HepG2 (cell line): ENCODE data around the gene RMI2. TPM values are rescaled to one million over a fixed set of nuclear protein-coding genes. Genes with fewer than 3 reads are reported as not detected.
A peak's percentile ranks its signal among the peaks of the same experiment; 100 is the strongest.

Experiments
- FLYWCH1 ChIP-seq: sonication (generic); formaldehyde crosslinking; IDR thresholded peaks from 2 replicates; pipeline ENCODE4 v1.8.1; 2023; ENCODE audit warnings: mild to moderate bottlenecking, missing genetic modification reagents
- PITX1 ChIP-seq: sonication (generic); formaldehyde crosslinking; IDR thresholded peaks from 2 replicates; pipeline ENCODE4 v1.5.1; 2020; ENCODE audit warnings: mild to moderate bottlenecking, missing genetic modification reagents
- POGZ ChIP-seq: sonication (generic); formaldehyde crosslinking; IDR thresholded peaks from 2 replicates; pipeline ENCODE4 v1.4.0; 2020; ENCODE audit warnings: mild to moderate bottlenecking, missing genetic modification reagents
- RBM39 ChIP-seq: fragments of 200-400 bp; formaldehyde crosslinking; IDR thresholded peaks from one replicate; pipeline ENCODE4 v1.6.1; 2018; ENCODE audit warnings: antibody characterized with exemption, mild to moderate bottlenecking, low read depth, low read length; ENCODE audit not compliant: poor library complexity, severe bottlenecking
- SIX4 ChIP-seq: sonication (generic); formaldehyde crosslinking; IDR thresholded peaks from 2 replicates; pipeline ENCODE4 v1.4.0; 2020; ENCODE audit warnings: missing genetic modification reagents
- TBX2 ChIP-seq: sonication (generic); formaldehyde crosslinking; IDR thresholded peaks from 2 replicates; pipeline ENCODE4 v1.5.0; 2020; ENCODE audit warnings: missing genetic modification reagents, mild to moderate bottlenecking, borderline replicate concordance
- ZKSCAN5 ChIP-seq: sonication (generic); formaldehyde crosslinking; IDR thresholded peaks from 2 replicates; pipeline ENCODE4 v1.5.1; 2020; ENCODE audit warnings: mild to moderate bottlenecking, missing genetic modification reagents
- ZNF138 ChIP-seq: sonication (generic); formaldehyde crosslinking; IDR thresholded peaks from 2 replicates; pipeline ENCODE4 v1.5.0; 2020; ENCODE audit warnings: mild to moderate bottlenecking, low read depth, missing genetic modification reagents
- ZNF17 ChIP-seq: sonication (generic); formaldehyde crosslinking; IDR thresholded peaks from 2 replicates; pipeline ENCODE4 v1.5.0; 2020; ENCODE audit warnings: mild to moderate bottlenecking, missing genetic modification reagents
- ZNF205 ChIP-seq: IDR thresholded peaks from 2 replicates; pipeline ENCODE4 v1.6.1; 2018; ENCODE audit warnings: missing biosample characterization, missing genetic modification reagents
- ZNF329 ChIP-seq: sonication (generic); formaldehyde crosslinking; IDR thresholded peaks from 2 replicates; pipeline ENCODE4 v1.9.0; 2021; ENCODE audit warnings: low read depth, mild to moderate bottlenecking, missing genetic modification reagents
- ZNF547 ChIP-seq: sonication (generic); formaldehyde crosslinking; IDR thresholded peaks from 2 replicates; pipeline ENCODE4 v1.5.1; 2020; ENCODE audit warnings: mild to moderate bottlenecking, missing genetic modification reagents
- ZNF570 ChIP-seq: sonication (generic); formaldehyde crosslinking; IDR thresholded peaks from 2 replicates; pipeline ENCODE4 v1.4.0; 2020; ENCODE audit warnings: mild to moderate bottlenecking, missing genetic modification reagents, borderline replicate concordance
- ZNF598 ChIP-seq: sonication (generic); formaldehyde crosslinking; IDR thresholded peaks from 2 replicates; pipeline ENCODE4 v1.5.1; 2020; ENCODE audit warnings: mild to moderate bottlenecking, missing genetic modification reagents, borderline replicate concordance
- ZNF652 ChIP-seq: IDR thresholded peaks from 2 replicates; pipeline ENCODE4 v1.6.1; 2016; ENCODE audit warnings: low read depth, borderline replicate concordance
- ZNF660 ChIP-seq: sonication (generic); formaldehyde crosslinking; IDR thresholded peaks from 2 replicates; pipeline ENCODE4 v1.5.1; 2020; ENCODE audit warnings: mild to moderate bottlenecking, low read depth, missing genetic modification reagents, borderline replicate concordance
- ZNF747 ChIP-seq: sonication (generic); formaldehyde crosslinking; IDR thresholded peaks from 2 replicates; pipeline ENCODE4 v1.8.1; 2023; ENCODE audit warnings: missing genetic modification reagents, mild to moderate bottlenecking, borderline replicate concordance
- polyA plus RNA-seq, 8 experiments: library from polyadenylated mRNA; depleted of rRNA in 3 of 8; stranded (reverse) in 7 of 8; unstranded in 1 of 8; fragments of >200 nt; fragmentation: Illumina TruSeq in 4 of 8; extraction: Trizol in 4 of 8; gene quantifications; 2 replicates each; pipeline versions ENCODE4 v1.2.1 to v1.2.3, GENCODE V29; 2011 to 2016; ENCODE audit warnings: low read depth in 4 of 8, missing spikeins in 1 of 8, mixed read lengths in 1 of 8; ENCODE audit not compliant: insufficient read depth in 1 of 8
- total RNA-seq, 5 experiments: library from RNA; depleted of rRNA; stranded (reverse); fragments of >200 nt; fragmentation: Illumina TruSeq; extraction: Trizol; gene quantifications; 2 replicates each; pipeline ENCODE4 v1.2.3, GENCODE V29; 2016; ENCODE audit warnings: low read depth in 1 of 5
- TF ChIP-seq, protein P1 (sequence below): IDR thresholded peaks from 2 replicates; pipeline ENCODE4 v1.6.1; 2016; ENCODE audit warnings: low read depth, borderline replicate concordance
- TF ChIP-seq, protein P2 (sequence below): sonication (generic); formaldehyde crosslinking; IDR thresholded peaks from 2 replicates; pipeline ENCODE4 v1.8.0; 2022; ENCODE audit warnings: missing genetic modification reagents, mild to moderate bottlenecking, borderline replicate concordance
- TF ChIP-seq, protein P3 (sequence below): fragments of 450-650 bp; IDR thresholded peaks from 2 replicates; pipeline ENCODE4 v1.6.1; 2017
- TF ChIP-seq, protein P4 (sequence below): sonication (generic); formaldehyde crosslinking; IDR thresholded peaks from 2 replicates; pipeline ENCODE4 v1.8.1; 2023; ENCODE audit warnings: mild to moderate bottlenecking, missing genetic modification reagents, borderline replicate concordance
- TF ChIP-seq, protein P5 (sequence below): sonication (generic); formaldehyde crosslinking; IDR thresholded peaks from 2 replicates; pipeline ENCODE4 v1.5.0; 2020; ENCODE audit warnings: mild to moderate bottlenecking, missing genetic modification reagents, borderline replicate concordance

The RMI2 gene
- total and polyA plus RNA-seq, 2 of the 13 experiments (the other 11 are each of a cell fraction or from before 2014, with no cell fraction given) = 24.5 to 55.7 TPM

DNA sequence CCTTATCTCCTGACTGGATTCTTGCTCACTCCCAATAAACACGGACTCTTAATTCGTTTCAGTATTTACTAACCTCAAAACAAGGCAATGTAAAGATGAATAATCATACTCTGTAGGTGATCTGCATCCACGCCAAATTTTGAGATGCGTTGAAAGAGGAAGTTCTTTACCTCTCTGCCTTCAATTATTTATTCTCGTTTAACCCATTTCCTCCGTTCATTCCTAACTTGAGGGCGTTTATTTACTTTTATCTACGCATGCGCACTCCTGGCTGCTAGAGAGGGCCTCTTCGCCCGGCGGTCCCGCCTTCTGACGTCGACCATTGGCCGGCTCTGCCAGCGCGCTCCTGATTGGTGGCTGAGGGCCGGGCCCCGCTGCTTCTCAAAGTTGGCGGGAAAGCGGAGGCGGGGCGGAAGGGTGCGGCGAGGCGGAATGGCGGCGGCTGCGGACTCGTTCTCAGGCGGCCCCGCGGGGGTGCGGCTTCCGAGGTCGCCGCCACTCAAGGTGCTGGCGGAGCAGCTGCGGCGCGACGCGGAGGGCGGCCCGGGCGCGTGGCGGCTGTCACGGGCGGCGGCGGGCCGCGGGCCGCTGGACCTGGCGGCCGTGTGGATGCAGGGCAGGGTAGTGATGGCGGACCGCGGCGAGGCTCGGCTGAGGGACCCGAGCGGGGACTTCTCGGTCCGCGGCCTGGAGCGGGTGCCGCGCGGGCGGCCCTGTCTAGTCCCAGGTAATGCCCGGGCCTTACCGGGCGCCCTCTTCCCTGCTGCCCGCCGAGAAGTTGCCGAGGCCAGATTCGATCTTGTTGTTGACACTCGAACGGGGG, at the start of gene RMI2 (continued):
- TF ChIP-seq ZNF17 (no peak), ZNF329 (CRISPR knock-in tag) (peak; percentile 40; the same call in 1 of the 2 replicates), ZNF547 (CRISPR knock-in tag) (peak; percentile 76), TBX2 (CRISPR knock-in tag) (peak; percentile 87), ZKSCAN5 (CRISPR knock-in tag) (no peak), ZNF652 (peak; percentile 88), ZNF747 (CRISPR knock-in tag) (no peak), SIX4 (CRISPR knock-in tag) (peak; percentile 38; the same call in 1 of the 2 replicates), RBM39 (peak; percentile 62), POGZ (CRISPR knock-in tag) (peak; percentile 79; the same call in 1 of the 2 replicates), ZNF138 (peak; percentile 93), PITX1 (CRISPR knock-in tag) (no peak), ZNF598 (CRISPR knock-in tag) (peak; percentile 65; the same call in 1 of the 2 replicates), ZNF570 (CRISPR knock-in tag) (0 out of 2 replicates have a peak, but pooled peaks have one; percentile 73), FLYWCH1 (no peak), ZNF660 (no peak), ZNF205 (peak; percentile 85; the same call in 1 of the 2 replicates)
- TF ChIP-seq, protein P1, sequence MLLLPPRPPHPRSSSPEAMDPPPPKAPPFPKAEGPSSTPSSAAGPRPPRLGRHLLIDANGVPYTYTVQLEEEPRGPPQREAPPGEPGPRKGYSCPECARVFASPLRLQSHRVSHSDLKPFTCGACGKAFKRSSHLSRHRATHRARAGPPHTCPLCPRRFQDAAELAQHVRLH (CRISPR knock-in tag) = 0 out of 2 replicates have a peak, but pooled peaks have one; percentile 74
- TF ChIP-seq, protein P2, sequence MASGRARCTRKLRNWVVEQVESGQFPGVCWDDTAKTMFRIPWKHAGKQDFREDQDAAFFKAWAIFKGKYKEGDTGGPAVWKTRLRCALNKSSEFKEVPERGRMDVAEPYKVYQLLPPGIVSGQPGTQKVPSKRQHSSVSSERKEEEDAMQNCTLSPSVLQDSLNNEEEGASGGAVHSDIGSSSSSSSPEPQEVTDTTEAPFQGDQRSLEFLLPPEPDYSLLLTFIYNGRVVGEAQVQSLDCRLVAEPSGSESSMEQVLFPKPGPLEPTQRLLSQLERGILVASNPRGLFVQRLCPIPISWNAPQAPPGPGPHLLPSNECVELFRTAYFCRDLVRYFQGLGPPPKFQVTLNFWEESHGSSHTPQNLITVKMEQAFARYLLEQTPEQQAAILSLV (CRISPR knock-in tag) = no peak
- TF ChIP-seq, protein P3, sequence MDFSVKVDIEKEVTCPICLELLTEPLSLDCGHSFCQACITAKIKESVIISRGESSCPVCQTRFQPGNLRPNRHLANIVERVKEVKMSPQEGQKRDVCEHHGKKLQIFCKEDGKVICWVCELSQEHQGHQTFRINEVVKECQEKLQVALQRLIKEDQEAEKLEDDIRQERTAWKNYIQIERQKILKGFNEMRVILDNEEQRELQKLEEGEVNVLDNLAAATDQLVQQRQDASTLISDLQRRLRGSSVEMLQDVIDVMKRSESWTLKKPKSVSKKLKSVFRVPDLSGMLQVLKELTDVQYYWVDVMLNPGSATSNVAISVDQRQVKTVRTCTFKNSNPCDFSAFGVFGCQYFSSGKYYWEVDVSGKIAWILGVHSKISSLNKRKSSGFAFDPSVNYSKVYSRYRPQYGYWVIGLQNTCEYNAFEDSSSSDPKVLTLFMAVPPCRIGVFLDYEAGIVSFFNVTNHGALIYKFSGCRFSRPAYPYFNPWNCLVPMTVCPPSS = no peak
- TF ChIP-seq, protein P4, sequence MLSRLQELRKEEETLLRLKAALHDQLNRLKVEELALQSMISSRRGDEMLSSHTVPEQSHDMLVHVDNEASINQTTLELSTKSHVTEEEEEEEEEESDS (CRISPR knock-in tag) = no peak
- TF ChIP-seq, protein P5, sequence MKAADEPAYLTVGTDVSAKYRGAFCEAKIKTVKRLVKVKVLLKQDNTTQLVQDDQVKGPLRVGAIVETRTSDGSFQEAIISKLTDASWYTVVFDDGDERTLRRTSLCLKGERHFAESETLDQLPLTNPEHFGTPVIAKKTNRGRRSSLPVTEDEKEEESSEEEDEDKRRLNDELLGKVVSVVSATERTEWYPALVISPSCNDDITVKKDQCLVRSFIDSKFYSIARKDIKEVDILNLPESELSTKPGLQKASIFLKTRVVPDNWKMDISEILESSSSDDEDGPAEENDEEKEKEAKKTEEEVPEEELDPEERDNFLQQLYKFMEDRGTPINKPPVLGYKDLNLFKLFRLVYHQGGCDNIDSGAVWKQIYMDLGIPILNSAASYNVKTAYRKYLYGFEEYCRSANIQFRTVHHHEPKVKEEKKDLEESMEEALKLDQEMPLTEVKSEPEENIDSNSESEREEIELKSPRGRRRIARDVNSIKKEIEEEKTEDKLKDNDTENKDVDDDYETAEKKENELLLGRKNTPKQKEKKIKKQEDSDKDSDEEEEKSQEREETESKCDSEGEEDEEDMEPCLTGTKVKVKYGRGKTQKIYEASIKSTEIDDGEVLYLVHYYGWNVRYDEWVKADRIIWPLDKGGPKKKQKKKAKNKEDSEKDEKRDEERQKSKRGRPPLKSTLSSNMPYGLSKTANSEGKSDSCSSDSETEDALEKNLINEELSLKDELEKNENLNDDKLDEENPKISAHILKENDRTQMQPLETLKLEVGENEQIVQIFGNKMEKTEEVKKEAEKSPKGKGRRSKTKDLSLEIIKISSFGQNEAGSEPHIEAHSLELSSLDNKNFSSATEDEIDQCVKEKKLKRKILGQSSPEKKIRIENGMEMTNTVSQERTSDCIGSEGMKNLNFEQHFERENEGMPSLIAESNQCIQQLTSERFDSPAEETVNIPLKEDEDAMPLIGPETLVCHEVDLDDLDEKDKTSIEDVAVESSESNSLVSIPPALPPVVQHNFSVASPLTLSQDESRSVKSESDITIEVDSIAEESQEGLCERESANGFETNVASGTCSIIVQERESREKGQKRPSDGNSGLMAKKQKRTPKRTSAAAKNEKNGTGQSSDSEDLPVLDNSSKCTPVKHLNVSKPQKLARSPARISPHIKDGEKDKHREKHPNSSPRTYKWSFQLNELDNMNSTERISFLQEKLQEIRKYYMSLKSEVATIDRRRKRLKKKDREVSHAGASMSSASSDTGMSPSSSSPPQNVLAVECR (CRISPR knock-in tag) = peak; percentile 97
